HG03139 (cell line): ENCODE data around the gene SH2B3.
"Not testable (repeated sequence)": the region's sequence is repeated elsewhere in the genome, so short reads cannot be mapped to it uniquely, and the experiment has no call there.

ENCODE experiments used
- ATAC-seq: cut with Tn5 transposase; IDR thresholded peaks from one replicate; pipeline ENCODE4 v1.9.1; 2021; ENCODE audit not compliant: unreplicated experiment

SH2B3 gene

DNA sequence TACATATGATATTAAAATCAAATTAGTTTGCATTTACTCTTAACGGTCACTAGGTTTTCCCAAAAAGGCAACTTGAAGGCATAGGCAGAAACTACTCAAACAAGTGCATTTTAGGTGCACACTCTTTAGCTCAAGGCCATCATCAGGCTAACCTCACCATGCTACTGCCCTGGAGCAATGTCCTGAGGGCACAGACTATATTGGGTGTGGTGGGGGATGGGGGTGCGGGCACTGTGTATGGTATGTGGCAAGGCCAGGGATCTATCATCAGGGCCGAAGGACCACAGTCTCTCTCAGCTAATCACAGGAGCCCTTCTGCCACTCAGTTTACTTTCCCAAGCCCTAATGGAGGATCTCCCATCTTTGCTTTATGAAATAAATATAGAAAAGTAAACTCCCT is 51.9 kb downstream of the SH2B3 start:
- no peak for ATAC-seq

DNA sequence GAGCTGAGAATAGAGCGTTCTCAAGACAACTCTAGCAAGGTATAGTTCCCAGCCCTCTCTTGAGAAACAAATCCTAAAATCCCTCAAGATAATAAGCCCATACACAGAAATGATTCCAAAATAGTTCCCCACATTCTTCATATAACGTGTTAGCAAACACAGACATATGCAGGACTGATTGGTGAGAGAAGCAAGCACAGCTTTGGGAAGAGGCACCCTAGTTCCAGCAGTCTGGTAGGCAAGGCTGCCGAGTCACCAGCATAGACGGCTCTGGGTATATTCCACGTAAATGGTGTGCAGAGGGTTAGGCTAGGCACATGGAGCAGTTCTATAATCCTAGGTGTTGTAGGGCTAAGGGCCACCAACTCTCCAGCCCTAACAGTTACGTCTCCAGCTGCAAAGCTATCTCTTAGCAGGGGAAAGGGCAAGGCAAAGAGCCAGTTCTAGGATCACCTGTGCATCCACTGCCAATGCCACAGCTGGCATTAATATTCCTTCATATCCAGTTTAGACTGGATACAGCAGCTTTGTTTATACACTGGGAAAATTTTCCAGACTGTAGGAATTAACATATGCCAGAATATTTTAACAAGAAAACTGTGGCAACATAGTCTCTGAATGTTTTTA is 52.9 kb downstream of the SH2B3 start:
- ATAC-seq, result no peak

DNA sequence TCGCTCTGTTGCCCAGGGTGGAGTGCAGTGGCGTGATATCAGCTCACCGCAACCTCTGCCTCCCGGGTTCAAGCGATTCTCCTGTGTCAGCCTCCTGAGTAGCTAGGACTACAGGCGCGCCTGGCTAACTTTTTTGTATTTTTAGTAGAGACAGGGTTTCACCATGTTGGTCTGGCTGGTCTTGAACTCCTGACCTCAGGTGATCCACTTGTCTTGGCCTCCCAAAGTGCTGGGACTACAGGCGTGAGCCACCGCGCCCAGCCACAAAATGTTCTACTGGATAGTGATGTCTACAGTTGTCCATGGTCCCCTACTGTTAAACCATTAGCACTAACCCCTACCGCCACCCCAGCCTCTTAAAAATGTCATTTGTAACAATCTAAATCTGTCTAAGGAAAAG is 54.4 kb downstream of the SH2B3 start:
- ATAC-seq, result not testable (repeated sequence)

DNA sequence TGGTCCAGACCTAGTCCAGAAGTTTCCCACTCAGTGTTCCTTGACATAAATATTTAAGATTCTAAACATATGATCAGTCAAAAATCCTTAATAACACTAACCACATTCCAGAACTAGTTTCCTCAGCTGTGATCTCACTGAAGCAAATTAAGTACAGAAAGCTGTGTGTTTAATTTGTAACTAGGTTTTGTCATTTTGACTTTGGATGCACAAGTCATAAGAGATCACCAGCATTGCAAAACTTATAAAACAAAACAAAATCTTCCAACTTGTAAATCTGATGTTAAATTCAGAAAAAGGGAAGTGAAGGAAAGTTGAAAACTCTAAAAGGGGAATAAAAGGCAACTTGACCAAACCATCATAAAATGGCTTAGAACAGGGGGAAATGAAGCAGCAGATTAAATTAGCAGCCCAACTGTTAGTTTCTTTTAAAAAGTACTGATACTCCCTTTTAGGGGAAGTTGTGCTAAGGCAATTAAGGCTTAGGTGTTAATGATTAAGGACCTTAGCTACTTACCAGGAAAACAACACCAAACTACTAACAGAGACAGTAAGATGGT is 56.6 kb downstream of the SH2B3 start:
- ATAC-seq, result no peak

DNA sequence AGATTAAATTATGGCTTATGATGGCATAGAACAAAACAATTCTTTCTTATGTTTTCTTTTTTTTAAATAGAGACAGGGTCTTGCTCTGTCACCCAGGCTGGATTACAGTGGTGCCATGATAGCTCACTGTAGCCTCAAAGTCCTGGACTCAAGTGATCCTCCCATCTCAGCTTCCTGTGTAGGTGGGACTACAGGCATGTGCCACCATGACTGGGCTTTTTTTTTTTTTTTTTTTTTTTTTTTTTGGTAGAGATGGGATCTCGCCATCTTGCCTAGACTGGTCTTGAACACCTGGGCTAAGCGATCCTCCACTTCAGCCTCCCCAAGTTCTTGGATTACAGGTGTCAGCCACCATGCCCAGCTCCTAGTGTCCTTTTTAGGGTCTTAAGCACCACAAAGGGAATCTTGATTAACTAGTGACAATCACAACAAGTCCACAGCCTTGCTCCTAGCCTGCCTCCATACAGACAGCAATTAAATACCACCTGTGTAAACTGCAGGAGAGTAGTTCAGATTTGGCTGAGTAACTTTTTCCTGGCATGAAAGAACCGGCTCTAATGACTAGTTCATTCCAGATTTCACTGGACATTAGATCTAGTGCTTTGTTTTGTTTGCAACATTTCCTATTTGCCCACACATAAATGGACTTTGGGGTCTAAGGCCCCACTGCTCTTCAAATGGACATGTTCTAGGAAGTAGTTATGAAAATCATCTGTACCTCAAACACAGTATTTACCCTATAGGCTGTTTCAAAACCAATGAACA is 61.6 kb downstream of the SH2B3 start:
- no peak for ATAC-seq

DNA sequence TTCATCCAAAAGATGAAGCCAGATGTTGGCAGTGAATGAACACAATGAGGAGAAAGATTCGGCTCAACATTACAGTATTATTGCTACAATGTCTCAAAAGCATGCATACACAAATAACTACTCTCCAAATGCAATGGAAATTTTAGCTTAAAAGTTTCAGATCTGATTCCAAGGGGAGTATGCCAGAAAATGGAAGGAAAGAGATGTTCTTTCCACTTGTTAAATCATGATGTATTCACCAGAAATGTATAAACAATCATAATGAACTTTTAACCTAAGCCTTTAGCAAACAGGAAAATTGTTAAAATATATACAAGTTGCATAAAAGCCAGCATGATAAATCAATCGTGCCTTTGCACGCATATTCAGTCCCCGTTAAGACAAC is 62.1 kb downstream of the SH2B3 start:
- no peak for ATAC-seq

DNA sequence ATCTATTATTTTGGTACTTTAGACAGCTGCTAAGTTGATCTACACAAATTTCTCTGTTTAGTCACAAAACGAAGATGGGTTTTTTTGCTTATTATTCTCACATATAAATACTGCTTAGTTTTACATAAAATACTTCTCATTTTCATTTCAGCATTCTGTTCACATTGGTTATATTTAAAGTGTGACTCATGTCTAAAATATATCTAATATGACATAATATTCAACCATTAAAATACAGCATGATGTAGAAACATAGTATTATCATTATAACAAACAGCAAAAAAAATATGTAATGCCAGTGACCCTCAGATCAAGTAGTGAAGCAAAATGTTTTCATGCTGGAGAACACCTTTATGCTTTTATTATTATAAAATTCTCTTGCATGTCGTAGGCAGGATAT is 63.7 kb downstream of the SH2B3 start:
- no peak for ATAC-seq

DNA sequence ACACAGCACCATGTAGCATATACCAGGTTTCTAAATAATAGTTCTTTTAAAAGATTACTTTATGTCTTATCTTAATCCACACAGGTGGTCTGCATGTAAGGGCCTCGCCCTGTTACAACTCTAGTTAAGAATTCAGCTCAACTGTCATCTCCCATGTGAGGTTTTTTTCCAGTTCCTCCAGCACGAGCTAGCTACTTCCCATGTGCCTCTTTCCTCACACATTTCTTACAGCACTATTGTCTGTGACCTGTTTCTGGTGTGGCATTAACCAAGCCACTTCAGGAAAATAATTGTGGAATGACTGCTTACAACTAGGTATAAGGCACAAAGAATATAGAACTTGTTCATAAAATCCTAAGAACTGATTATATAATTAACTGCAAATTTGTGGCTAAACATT is 65.5 kb downstream of the SH2B3 start:
- no peak for ATAC-seq

DNA sequence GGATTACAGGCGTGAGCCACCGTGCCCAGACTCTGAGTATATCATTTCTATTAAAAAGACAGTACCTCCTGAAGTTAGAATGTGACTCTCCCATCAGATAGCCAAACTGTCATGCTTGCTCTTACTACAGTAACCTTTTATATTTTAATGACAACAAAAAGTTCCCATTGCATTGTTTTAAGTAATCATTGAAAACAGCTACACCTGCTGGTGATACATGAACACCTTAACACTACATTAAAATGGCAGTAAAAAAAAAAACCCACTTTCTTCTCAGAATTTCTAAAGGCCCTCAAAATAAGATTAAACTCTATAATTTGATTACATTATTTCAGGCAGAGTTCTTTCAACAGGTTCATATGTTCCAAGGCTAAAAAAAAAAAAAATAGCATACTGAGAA is 76.7 kb downstream of the SH2B3 start:
- ATAC-seq, result no peak

DNA sequence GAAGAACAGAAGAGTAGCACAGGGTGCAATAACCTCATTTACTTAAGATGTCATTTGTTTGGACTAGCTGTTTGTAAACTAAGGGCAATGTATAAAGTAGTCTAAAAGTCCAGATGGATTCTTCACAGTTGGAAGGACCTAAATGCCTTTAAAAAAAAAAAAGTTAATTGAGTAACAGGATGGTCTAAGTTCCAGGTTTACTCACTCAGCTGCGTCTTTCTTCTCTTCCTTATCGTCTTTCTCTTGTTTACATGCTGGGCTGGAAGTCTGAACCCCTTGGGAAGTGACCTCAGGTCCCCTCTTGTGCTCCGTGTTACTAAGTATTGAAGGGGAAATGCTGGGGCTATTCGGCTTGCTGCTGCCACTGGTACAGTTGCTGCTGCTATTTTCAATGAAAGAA is 82.5 kb downstream of the SH2B3 start:
- no peak for ATAC-seq

DNA sequence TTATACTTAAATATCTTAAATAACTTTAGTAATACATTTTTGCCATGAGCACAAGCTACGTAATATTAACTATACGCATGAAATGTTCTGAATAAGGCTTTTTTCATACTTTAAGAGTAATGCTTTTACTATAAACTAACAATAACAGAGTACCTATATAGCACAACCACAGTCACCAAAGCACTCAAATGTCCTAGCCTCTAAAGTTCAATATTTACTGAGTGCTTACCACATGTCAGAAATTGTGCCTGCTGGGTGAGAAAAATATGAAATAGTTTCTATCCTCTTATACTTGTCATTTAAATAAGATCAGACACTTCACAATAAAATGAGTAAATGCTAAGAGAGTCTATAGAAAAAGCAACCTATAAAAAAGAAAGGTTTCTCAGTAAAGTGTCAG is 83.1 kb downstream of the SH2B3 start:
- no peak for ATAC-seq

DNA sequence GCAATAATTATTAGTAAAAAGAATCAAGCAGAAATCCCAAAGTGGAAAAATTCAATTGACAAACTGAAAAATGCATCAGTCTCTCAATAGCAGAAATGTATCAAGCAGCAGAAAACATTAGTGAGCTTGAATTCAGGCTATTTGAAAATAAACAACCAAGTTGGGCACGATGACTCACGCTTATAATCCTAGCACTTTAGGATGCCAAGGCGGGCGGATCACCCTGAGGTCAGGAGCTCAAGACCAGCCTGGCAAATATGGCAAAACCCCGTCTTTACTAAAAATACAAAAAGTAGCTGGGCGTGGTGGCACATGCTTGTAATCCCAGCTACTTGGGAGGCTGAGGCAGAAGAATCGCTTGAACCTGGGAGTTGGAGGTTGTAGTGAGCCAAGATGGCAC is 87.3 kb downstream of the SH2B3 start:
- ATAC-seq, result not testable (repeated sequence)

DNA sequence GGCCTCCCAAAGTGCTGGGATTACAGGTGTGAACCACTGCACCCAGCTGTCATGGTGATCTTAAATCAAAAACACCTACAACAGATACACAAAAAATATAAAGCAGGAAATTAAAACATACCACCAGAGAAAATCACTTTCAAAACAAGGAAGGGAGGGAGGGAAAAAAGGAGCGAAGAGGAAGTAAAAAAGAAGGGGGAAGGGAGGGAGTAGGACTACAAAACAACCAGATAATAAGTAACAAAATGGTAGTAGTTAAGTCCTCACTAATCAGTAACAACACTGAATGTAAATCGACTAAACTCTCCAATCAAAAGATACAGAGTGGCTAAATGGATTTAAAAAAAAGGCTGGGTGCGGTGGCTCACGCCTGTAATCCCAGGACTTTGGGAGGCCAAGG is 89.0 kb downstream of the SH2B3 start:
- no peak for ATAC-seq
